Measurements from ENCODE around the gene CLC. TPM values are rescaled to one million over a fixed set of nuclear protein-coding genes. Genes with fewer than 3 reads are reported as not detected.

The CLC gene
- total RNA-seq, result not detected

GRCh38 chr19:39737891-39738290 is at the start of gene CLC:
Gene CLC, minus strand, starts transcription at chr19:39738029. Its CDS starts 77 bp downstream, at chr19:39737952.

GRCh38 chr19:39778763-39779162 is 40.9 kb upstream of the CLC start, which contains the start of gene LEUTX:
Gene LEUTX, plus strand, starts transcription at chr19:39778854. Its CDS starts 67 bp downstream, at chr19:39778921.

GRCh38 chr19:39704181-39705044 is 33.4 kb downstream of the CLC start, which contains the start of gene LGALS14:
Gene LGALS14, plus strand, starts transcription at chr19:39704481. Its CDS starts 48 bp downstream, at chr19:39704529.

Small RNA genes lying within 50 kb of the gene (small RNA-seq; reads per million reads assigned to genes)
- gene RPS29P27, result not detected

Other genes starting within 250 kb of the CLC start
- gene DLL3, start 239.1 kb downstream of the CLC start, total RNA-seq, result 17.5 TPM
- gene SELENOV, start 222.9 kb downstream of the CLC start, total RNA-seq, result not detected
- 23.1 TPM for gene EID2B, start 205.2 kb downstream of the CLC start, total RNA-seq
- 24.0 TPM for gene EID2, start 197.9 kb downstream of the CLC start, total RNA-seq
- not detected for gene LGALS13, start 135.5 kb downstream of the CLC start, total RNA-seq
- not detected for gene LGALS16, start 82.1 kb downstream of the CLC start, total RNA-seq
- 1.4 TPM for gene LGALS14, start 33.5 kb downstream of the CLC start, total RNA-seq
- not detected for gene LEUTX, start 40.8 kb upstream of the CLC start, total RNA-seq
- gene DYRK1B, start 96.1 kb upstream of the CLC start, total RNA-seq, result 20.8 TPM
- gene FBL, start 108.3 kb upstream of the CLC start, total RNA-seq, result 120 TPM
- gene FCGBP, start 196.6 kb upstream of the CLC start, total RNA-seq, result 3.0 TPM
- gene PSMC4, start 233.1 kb upstream of the CLC start, total RNA-seq, result 91.1 TPM

All from diencephalon (tissue), 1 donor.